WTC11 (cell line): ENCODE results near the gene RETN. TPM values are rescaled to one million over a fixed set of nuclear protein-coding genes. Genes with fewer than 3 reads are reported as not detected.

Source experiments
- ATAC-seq: fragments of 200-7000 bp; cut with Tn5 transposase; 2 replicates; pipeline ENCODE4 v1.10.0; 2021; ENCODE audit warnings: mild to moderate bottlenecking, moderate library complexity
- CTCF ChIA-PET: fragments of 300-600 bp; sonication (Branson Sonifier 250); formaldehyde crosslinking; loops from one replicate; lab custom pipeline; 2021; ENCODE audit warnings: antibody characterized with exemption; lab: Charles Lee
- POLR2A ChIA-PET: fragments of 350-600 bp; sonication (Branson Sonifier 250); formaldehyde crosslinking; loops from one replicate; lab custom pipeline; 2021; ENCODE audit warnings: antibody characterized with exemption; lab: Charles Lee
- DNase-seq: peaks from one replicate; pipeline ENCODE4 v3.0.0; 2021; ENCODE audit warnings: low spot score
- H3K27ac Mint-ChIP-seq: 2 replicates; pipeline ENCODE4 v1.8.0; 2021; ENCODE audit warnings: mixed read lengths
- H3K27me3 Mint-ChIP-seq: 2 replicates; pipeline ENCODE4 v1.8.0; 2021; ENCODE audit warnings: low read depth, mild to moderate bottlenecking, moderate library complexity, mixed read lengths
- H3K36me3 Mint-ChIP-seq: 2 replicates; pipeline ENCODE4 v1.8.0; 2021; ENCODE audit warnings: mixed read lengths
- H3K4me1 Mint-ChIP-seq: 2 replicates; pipeline ENCODE4 v1.8.0; 2022; ENCODE audit warnings: mixed read lengths
- H3K4me3 Mint-ChIP-seq: 2 replicates; pipeline ENCODE4 v1.8.0; 2021; ENCODE audit warnings: mild to moderate bottlenecking, moderate library complexity, mixed read lengths
- H3K9me3 Mint-ChIP-seq: 2 replicates; pipeline ENCODE4 v1.8.0; 2021; ENCODE audit warnings: mixed read lengths
- ARID4B ChIP-seq: sonication (generic); formaldehyde crosslinking; IDR thresholded peaks from 2 replicates; pipeline ENCODE4 v1.8.0; 2023; ENCODE audit warnings: missing genetic modification reagents, mild to moderate bottlenecking, borderline replicate concordance
- E2F4 ChIP-seq: sonication (generic); formaldehyde crosslinking; IDR thresholded peaks from 2 replicates; pipeline ENCODE4 v1.8.1; 2022; ENCODE audit warnings: low read depth, mild to moderate bottlenecking, moderate library complexity, missing genetic modification reagents, borderline replicate concordance
- GABPB1 ChIP-seq: sonication (generic); formaldehyde crosslinking; IDR thresholded peaks from 2 replicates; pipeline ENCODE4 v1.8.1; 2023; ENCODE audit warnings: mild to moderate bottlenecking, missing genetic modification reagents
- MLX ChIP-seq: sonication (generic); formaldehyde crosslinking; IDR thresholded peaks from 2 replicates; pipeline ENCODE4 v1.8.1; 2023; ENCODE audit warnings: mild to moderate bottlenecking, missing genetic modification reagents, moderate library complexity
- NR1H2 ChIP-seq: sonication (generic); formaldehyde crosslinking; IDR thresholded peaks from 2 replicates; pipeline ENCODE4 v1.9.0; 2021; ENCODE audit warnings: mild to moderate bottlenecking, moderate library complexity, missing genetic modification reagents
- SMAD3 ChIP-seq: sonication (generic); formaldehyde crosslinking; IDR thresholded peaks from 2 replicates; pipeline ENCODE4 v1.8.0; 2022; ENCODE audit warnings: missing genetic modification reagents, mild to moderate bottlenecking, borderline replicate concordance
- SMAD4 ChIP-seq: sonication (generic); formaldehyde crosslinking; IDR thresholded peaks from 2 replicates; pipeline ENCODE4 v1.8.0; 2022; ENCODE audit warnings: mild to moderate bottlenecking, missing genetic modification reagents
- SP1 ChIP-seq: sonication (generic); formaldehyde crosslinking; conservative IDR thresholded peaks from 2 replicates; pipeline ENCODE4 v1.8.1; 2022; ENCODE audit warnings: missing genetic modification reagents
- ZBTB21 ChIP-seq: sonication (generic); formaldehyde crosslinking; IDR thresholded peaks from 2 replicates; pipeline ENCODE4 v1.8.1; 2023; ENCODE audit warnings: mild to moderate bottlenecking, missing genetic modification reagents, borderline replicate concordance
- ZNF121 ChIP-seq: sonication (generic); formaldehyde crosslinking; IDR thresholded peaks from 2 replicates; pipeline ENCODE4 v1.8.0; 2023; ENCODE audit warnings: missing genetic modification reagents
- ZNF263 ChIP-seq: sonication (generic); formaldehyde crosslinking; IDR thresholded peaks from 2 replicates; pipeline ENCODE4 v1.8.1; 2022; ENCODE audit warnings: low read depth, mild to moderate bottlenecking, moderate library complexity, missing genetic modification reagents
- ZNF281 ChIP-seq: sonication (generic); formaldehyde crosslinking; IDR thresholded peaks from 2 replicates; pipeline ENCODE4 v1.8.0; 2023; ENCODE audit warnings: mild to moderate bottlenecking, missing genetic modification reagents
- ZNF423 ChIP-seq: fragments of 250-450 bp; sonication (Bioruptor Pico); IDR thresholded peaks from 2 replicates; pipeline ENCODE4 v2.1.2; 2022; ENCODE audit warnings: mild to moderate bottlenecking, moderate library complexity
- ZNF671 ChIP-seq: fragments of 250-450 bp; sonication (Bioruptor Pico); IDR thresholded peaks from 2 replicates; pipeline ENCODE4 v1.8.0; 2021; ENCODE audit warnings: mild to moderate bottlenecking
- total RNA-seq: library from RNA; stranded (reverse); gene quantifications from 3 replicates; pipeline ENCODE4 v1.2.3, GENCODE V29; 2021

The RETN gene
- total RNA-seq, 1 experiment from 2014 or later: not detected

GRCh38 chr19:7661744-7662538, 6.9 kb upstream of the RETN start:
- ChIA-PET CTCF (interaction anchor here (1.3 to 1.7 kb wide), 2 partner anchors 10 to 19 kb away, joined by 5 to 12 read pairs; partner anchors contain the start of gene TRAPPC5), POLR2A (no interaction called here)
- DNase-seq (no peak), ATAC-seq (no peak)
- H3K27ac Mint-ChIP-seq: no peak overlapping the region
- peaks cover 31% of the 10 kb centered on the region for H3K27me3 Mint-ChIP-seq
- no peaks in the 10 kb centered on the region for H3K36me3 Mint-ChIP-seq
- no peaks in the 10 kb centered on the region for H3K9me3 Mint-ChIP-seq
- H3K4me3 Mint-ChIP-seq: no peak overlapping the region
- TF ChIP-seq ZNF281 (CRISPR knock-in tag): no peak
- no peak for TF ChIP-seq MLX (CRISPR knock-in tag)
- TF ChIP-seq ARID4B (CRISPR knock-in tag): no peak
- TF ChIP-seq GABPB1: no peak
- TF ChIP-seq ZNF263: no peak
- TF ChIP-seq ZBTB21: no peak
- no peak for TF ChIP-seq SMAD4 (CRISPR knock-in tag)
- TF ChIP-seq E2F4 (CRISPR knock-in tag): no peak
- TF ChIP-seq ZNF423 (CRISPR knock-in tag): no peak
- H3K4me1 Mint-ChIP-seq: no peaks in the 10 kb centered on the region

- Mint-ChIP-seq H3K36me3 (no peaks in the 10 kb centered on the region), H3K9me3 (no peaks in the 10 kb centered on the region), H3K27me3 (peaks cover 39% of the 10 kb centered on the region), H3K27ac (no peak overlapping the region), H3K4me3 (no peak overlapping the region), H3K4me1 (no peaks in the 10 kb centered on the region)
- ChIA-PET POLR2A (no interaction called here), CTCF (interaction anchor here (0.8 kb wide), 1 partner anchor 94 kb away, joined by 3 read pairs; no protein-coding TSS in a partner anchor)
- DNase-seq (no peak), ATAC-seq (no peak)
- TF ChIP-seq ZNF121 (CRISPR knock-in tag) (no peak), SMAD3 (CRISPR knock-in tag) (no peak), SMAD4 (CRISPR knock-in tag) (no peak), NR1H2 (CRISPR knock-in tag) (no peak), ZNF671 (CRISPR knock-in tag) (no peak), SP1 (CRISPR knock-in tag) (no peak)
Measured at GRCh38 chr19:7662657-7663056, 6.2 kb upstream of the RETN start.
